Naive B cell (primary cell): ENCODE results near the gene RAX2. TPM values are rescaled to one million over a fixed set of nuclear protein-coding genes. Genes with fewer than 3 reads are reported as not detected.

Source experiments
- ATAC-seq, 2 donors: fragments of 150-1000 bp; cut with Tn5 transposase; 2 replicates each; pipeline ENCODE4 v1.10.0; 2021; ENCODE audit warnings: low read depth in 2 of 2, mild to moderate bottlenecking in 2 of 2, moderate library complexity in 2 of 2
- DNase-seq: peaks from one replicate; pipeline ENCODE4 v3.0.0; 2022
- H3K27ac Mint-ChIP-seq, 6 donors: one replicate each; pipeline ENCODE4 v1.8.0; 2020 to 2022; ENCODE audit warnings: mild to moderate bottlenecking in 6 of 6, mixed read lengths in 6 of 6, moderate library complexity in 5 of 6, inconsistent platforms in 2 of 6
- H3K27me3 Mint-ChIP-seq, 3 donors: one replicate each; pipeline ENCODE4 v1.8.0; 2021 to 2022; ENCODE audit warnings: mixed read lengths in 3 of 3, mild to moderate bottlenecking in 1 of 3
- H3K36me3 Mint-ChIP-seq, 2 donors: one replicate each; pipeline ENCODE4 v1.8.0; 2020 to 2022; ENCODE audit warnings: mixed read lengths in 2 of 2, inconsistent platforms in 1 of 2, mild to moderate bottlenecking in 1 of 2
- H3K4me1 Mint-ChIP-seq, 3 donors: one replicate each; pipeline ENCODE4 v1.8.0; 2020 to 2022; ENCODE audit warnings: mixed read lengths in 3 of 3, inconsistent platforms in 1 of 3, mild to moderate bottlenecking in 1 of 3, moderate library complexity in 1 of 3
- H3K4me3 Mint-ChIP-seq, 8 donors: one replicate each; pipeline ENCODE4 v1.8.0; 2020 to 2022; ENCODE audit warnings: mild to moderate bottlenecking in 8 of 8, mixed read lengths in 8 of 8, moderate library complexity in 8 of 8, inconsistent platforms in 2 of 8
- H3K9me3 Mint-ChIP-seq, 7 donors: one replicate each; pipeline ENCODE4 v1.8.0; 2020 to 2022; ENCODE audit warnings: mixed read lengths in 7 of 7, mild to moderate bottlenecking in 5 of 7, inconsistent platforms in 2 of 7, moderate library complexity in 1 of 7
- polyA plus RNA-seq, 6 donors: library from polyadenylated mRNA; unstranded; fragments of 300-500 nt; fragmentation: Illumina TruSeq; gene quantifications; one replicate each; pipeline ENCODE4 v1.2.3, GENCODE V29; 2021; ENCODE audit warnings: low read depth in 6 of 6

RAX2 gene
- polyA plus RNA-seq, 6 donors from 2014 or later = 0.20 TPM; not detected in 5

DNA sequence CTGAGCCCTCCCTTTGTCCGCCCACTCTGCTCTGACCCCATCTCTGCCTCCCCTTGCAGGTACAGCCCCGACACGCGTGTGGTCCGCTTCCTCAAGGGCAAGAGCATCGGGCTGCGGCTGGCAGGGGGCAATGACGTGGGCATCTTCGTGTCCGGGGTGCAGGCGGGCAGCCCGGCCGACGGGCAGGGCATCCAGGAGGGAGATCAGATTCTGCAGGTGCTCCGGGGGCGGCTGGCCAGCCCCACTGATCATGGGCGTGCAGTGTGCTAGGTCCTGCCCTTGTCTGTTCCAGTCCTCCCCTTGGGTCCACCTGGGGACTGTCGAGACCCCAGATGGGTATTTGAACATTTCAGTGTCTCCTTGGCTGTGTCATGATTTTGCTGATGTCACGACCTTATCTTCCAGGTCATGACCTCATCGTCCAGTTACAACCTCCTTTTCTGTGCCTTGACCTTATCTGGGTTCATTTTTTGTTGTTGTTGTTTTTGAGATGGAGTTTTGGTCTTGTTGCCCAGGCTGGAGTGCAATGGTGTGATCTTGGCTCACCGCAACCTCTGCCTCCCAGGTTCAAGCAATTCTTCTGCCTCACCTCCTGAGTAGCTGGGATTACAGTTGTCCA lies 35.8 kb downstream of the RAX2 start:
- peak overlapping the region in 1 of 8 donors; percentile 33 for H3K4me3 Mint-ChIP-seq
- peaks cover 0 to 28% (median 19%) of the 10 kb centered on the region in 3 donors for H3K27me3 Mint-ChIP-seq
- H3K36me3 Mint-ChIP-seq = peaks cover 0 to 7% of the 10 kb centered on the region in 2 donors
- peak overlapping the region in 1 of 6 donors; percentile 69 for H3K27ac Mint-ChIP-seq
- H3K9me3 Mint-ChIP-seq = peaks cover 0 to 2% (median 0%) of the 10 kb centered on the region in 7 donors
- peaks cover 0 to 7% (median 0%) of the 10 kb centered on the region in 3 donors for H3K4me1 Mint-ChIP-seq
- no peak for ATAC-seq
- no peak for DNase-seq

DNA sequence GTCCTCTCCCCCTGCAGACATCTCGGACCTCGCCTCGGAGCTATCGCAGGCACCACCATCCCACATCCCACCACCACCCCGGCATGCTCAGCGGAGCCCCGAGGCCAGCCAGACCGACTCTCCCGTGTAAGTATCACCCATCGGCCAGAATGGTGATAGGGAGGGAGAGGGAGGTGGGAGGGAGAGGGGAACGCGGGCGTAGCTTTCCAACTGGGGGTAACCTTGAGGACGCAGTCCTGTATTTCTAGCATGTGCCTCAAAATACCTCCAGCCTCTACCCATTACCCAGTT lies 37.8 kb downstream of the RAX2 start:
- H3K27me3 Mint-ChIP-seq = peaks cover 0 to 28% (median 19%) of the 10 kb centered on the region in 3 donors
- H3K36me3 Mint-ChIP-seq = peaks cover 0 to 7% of the 10 kb centered on the region in 2 donors
- peaks cover 0 to 2% (median 0%) of the 10 kb centered on the region in 7 donors for H3K9me3 Mint-ChIP-seq
- H3K27ac Mint-ChIP-seq = no peak overlapping the region
- H3K4me1 Mint-ChIP-seq = peaks cover 0 to 10% (median 0%) of the 10 kb centered on the region in 3 donors
- DNase-seq (no peak), ATAC-seq (no peak)
- H3K4me3 Mint-ChIP-seq = no peak overlapping the region

DNA sequence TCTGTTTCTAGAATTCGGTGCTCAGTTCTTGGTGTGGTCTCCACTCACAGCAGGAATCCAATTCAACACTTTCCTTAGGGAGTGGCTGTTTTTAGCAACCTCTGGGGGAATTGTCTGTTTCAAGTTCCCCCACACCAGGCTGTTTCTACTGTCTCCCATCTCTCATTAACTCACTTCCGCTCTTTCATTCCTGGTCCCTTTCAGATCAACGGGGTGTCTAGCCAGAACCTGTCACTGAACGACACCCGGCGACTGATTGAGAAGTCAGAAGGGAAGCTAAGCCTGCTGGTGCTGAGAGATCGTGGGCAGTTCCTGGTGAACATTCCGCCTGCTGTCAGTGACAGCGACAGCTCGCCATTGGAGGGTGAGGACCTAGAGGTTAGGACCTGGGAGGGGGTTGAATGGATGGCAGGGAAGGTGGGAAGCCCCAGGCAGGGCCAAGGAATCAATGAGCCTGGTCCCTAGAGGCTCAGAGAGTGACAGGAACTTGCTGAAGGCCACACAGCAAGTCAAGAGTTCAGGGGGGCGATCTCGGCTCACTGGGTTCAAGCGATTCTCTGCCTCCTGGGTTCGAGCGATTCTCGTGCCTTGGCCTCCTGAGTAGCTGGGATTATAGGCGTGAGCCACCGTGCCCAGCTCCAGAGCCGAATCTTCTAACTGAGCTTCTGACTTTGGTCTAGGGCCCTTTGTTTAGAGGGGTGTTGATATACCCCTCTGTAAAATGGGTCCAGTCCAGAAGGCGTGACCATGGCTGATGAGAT lies 38.3 kb downstream of the RAX2 start:
- no peak for DNase-seq
- H3K27ac Mint-ChIP-seq = peak overlapping the region in 2 of 6 donors; percentile 54 to 79
- peaks cover 0 to 7% of the 10 kb centered on the region in 2 donors for H3K36me3 Mint-ChIP-seq
- peaks cover 0 to 10% (median 0%) of the 10 kb centered on the region in 3 donors for H3K4me1 Mint-ChIP-seq
- peaks cover 0 to 3% (median 0%) of the 10 kb centered on the region in 7 donors for H3K9me3 Mint-ChIP-seq
- H3K27me3 Mint-ChIP-seq = peaks cover 0 to 24% (median 19%) of the 10 kb centered on the region in 3 donors
- ATAC-seq = no peak
- H3K4me3 Mint-ChIP-seq = no peak overlapping the region

DNA sequence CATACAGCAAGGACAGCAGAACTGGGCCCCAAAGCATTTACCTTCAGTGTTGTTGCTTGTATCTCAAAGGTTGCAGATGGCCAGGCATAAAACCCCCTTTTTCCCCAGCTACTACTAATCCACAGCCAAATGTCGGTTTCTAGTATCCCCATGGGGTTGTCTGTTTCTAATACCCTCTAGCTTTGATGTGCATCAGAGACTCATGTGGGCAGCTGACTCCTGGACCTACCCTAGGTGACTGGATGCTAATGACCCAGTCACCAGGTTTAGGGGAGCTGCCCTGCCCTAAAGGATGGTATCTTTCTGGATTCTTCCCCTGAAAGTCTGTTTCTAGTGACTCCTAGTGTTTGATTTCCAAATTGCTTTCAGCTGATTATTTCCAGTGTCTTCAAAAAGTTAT lies 39.9 kb downstream of the RAX2 start:
- no peak overlapping the region for H3K4me3 Mint-ChIP-seq
- H3K4me1 Mint-ChIP-seq = peaks cover 0 to 7% (median 0%) of the 10 kb centered on the region in 3 donors
- ATAC-seq (no peak), DNase-seq (no peak)
- H3K27ac Mint-ChIP-seq = no peak overlapping the region
- H3K27me3 Mint-ChIP-seq = peaks cover 0 to 9% (median 8%) of the 10 kb centered on the region in 3 donors
- peaks cover 0 to 2% (median 0%) of the 10 kb centered on the region in 7 donors for H3K9me3 Mint-ChIP-seq
- H3K36me3 Mint-ChIP-seq = peaks cover 0 to under 1% of the 10 kb centered on the region in 2 donors

DNA sequence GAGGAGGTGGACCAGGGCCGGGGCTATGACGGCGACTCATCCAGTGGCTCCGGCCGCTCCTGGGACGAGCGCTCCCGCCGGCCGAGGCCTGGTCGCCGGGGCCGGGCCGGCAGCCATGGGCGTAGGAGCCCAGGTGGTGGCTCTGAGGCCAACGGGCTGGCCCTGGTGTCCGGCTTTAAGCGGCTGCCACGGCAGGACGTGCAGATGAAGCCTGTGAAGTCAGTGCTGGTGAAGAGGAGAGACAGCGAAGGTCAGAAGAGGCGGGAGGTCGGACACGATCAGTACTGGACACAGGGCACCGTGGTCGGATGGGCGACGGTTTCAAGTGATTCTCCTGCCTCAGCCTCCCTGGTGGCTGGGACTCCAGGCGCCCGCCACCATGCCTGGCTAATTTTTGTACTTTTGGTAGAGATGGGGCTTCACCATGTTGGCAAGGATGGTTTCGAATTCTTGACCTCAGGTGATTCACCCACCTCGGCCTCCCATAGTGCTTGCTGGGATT lies 41.5 kb downstream of the RAX2 start:
- H3K27ac Mint-ChIP-seq = peak overlapping the region in 2 of 6 donors; percentile 20 to 67
- H3K9me3 Mint-ChIP-seq = peaks cover 0 to 2% (median 0%) of the 10 kb centered on the region in 7 donors
- H3K4me1 Mint-ChIP-seq = peaks cover 0 to 7% (median 0%) of the 10 kb centered on the region in 3 donors
- no peaks in the 10 kb centered on the region for H3K36me3 Mint-ChIP-seq
- DNase-seq (no peak), ATAC-seq (no peak)
- H3K27me3 Mint-ChIP-seq = peaks cover 0 to 1% (median 0%) of the 10 kb centered on the region in 3 donors
- no peak overlapping the region for H3K4me3 Mint-ChIP-seq

DNA sequence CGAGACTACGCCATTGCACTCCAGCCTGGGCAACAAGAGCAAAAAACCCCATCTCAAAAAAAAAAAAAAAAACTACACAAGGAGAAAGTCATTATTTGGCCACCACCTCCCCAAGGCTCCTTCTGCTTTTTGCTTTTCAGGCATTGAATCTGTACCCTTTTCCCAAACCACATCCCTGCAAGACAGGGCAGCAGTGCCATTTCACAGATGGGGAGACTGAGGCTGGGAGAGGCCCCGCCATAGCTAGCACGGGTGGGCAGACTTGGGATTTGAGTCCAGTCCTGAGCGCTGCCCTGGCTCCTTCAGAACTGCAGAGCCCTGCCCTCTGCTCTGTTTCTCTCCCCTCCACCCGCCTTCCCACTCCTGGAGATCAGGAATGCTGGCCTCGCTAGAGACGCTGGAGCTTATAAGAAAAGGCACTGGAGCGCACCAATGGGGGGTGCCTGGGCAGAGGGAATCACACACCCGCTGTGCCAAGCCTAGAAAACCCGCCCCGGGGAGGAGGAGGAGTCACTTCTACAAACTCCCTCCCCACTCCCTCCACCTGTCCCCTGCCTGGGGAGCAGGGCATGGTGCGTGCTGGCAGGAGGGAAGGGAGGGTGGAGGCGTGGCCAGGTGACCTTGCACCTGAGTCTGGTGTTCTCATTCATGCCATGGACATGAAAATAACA lies 46.3 kb downstream of the RAX2 start:
- H3K9me3 Mint-ChIP-seq = peaks cover 0 to 2% (median 0%) of the 10 kb centered on the region in 7 donors
- H3K4me1 Mint-ChIP-seq = peaks cover 8 to 11% (median 8%) of the 10 kb centered on the region in 3 donors
- H3K36me3 Mint-ChIP-seq = no peaks in the 10 kb centered on the region
- peaks cover 0 to 14% (median 4%) of the 10 kb centered on the region in 3 donors for H3K27me3 Mint-ChIP-seq
- DNase-seq (no peak), ATAC-seq (no peak)
- no peak overlapping the region for H3K27ac Mint-ChIP-seq
- no peak overlapping the region for H3K4me3 Mint-ChIP-seq

DNA sequence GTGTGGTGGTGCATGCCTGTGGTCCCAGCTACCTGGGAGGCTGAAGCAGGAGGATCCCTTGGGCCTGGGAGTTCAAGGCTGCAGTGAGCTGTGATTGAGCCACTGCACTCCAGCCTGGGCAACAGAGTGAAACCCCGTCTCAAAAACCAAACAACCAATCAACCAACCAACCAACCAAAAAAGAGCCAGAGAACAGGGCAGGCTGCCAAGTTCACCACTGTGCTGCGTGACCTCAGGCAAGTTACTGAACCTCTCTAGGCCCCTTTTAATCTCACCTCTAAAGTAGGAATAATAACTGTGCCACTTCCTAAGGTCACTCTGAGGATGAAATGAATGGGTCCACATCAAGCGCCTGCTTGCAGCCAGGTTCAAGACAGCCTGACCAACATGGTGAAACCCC lies 46.9 kb downstream of the RAX2 start:
- Mint-ChIP-seq H3K27me3 (peaks cover 0 to 21% (median 4%) of the 10 kb centered on the region in 3 donors), H3K4me3 (no peak overlapping the region), H3K36me3 (no peaks in the 10 kb centered on the region), H3K4me1 (peaks cover 8 to 11% (median 11%) of the 10 kb centered on the region in 3 donors), H3K27ac (peak overlapping the region in 1 of 6 donors; percentile 24), H3K9me3 (peaks cover 0 to 2% (median 0%) of the 10 kb centered on the region in 7 donors)
- DNase-seq (no peak), ATAC-seq (no peak)

DNA sequence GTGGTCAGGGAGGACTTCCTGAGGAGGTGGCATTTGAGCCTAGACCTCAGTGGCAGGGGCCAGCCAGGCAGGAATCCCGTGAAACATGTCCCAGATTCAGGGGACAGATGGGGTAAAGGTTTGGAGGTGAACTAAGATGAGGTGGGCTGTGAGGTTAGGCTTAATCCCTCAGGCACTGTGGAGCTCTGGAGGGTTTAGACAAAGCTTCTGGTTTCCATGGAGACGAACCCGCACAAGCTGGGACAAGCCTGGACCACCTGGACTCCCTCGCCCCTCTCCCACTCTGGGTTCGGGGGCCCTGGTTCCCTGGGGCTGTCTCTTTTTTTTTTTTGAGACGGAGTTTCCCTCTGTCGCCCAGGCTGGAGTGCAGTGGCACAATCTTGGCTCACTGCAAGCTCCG lies 48.1 kb downstream of the RAX2 start:
- peak overlapping the region in 1 of 6 donors; percentile 28 for H3K27ac Mint-ChIP-seq
- no peak overlapping the region for H3K4me3 Mint-ChIP-seq
- DNase-seq = no peak
- peaks cover 0 to 2% (median 0%) of the 10 kb centered on the region in 7 donors for H3K9me3 Mint-ChIP-seq
- ATAC-seq = no peak
- H3K27me3 Mint-ChIP-seq = peaks cover 0 to 29% (median 8%) of the 10 kb centered on the region in 3 donors
- peaks cover 8 to 16% (median 11%) of the 10 kb centered on the region in 3 donors for H3K4me1 Mint-ChIP-seq
- no peaks in the 10 kb centered on the region for H3K36me3 Mint-ChIP-seq

DNA sequence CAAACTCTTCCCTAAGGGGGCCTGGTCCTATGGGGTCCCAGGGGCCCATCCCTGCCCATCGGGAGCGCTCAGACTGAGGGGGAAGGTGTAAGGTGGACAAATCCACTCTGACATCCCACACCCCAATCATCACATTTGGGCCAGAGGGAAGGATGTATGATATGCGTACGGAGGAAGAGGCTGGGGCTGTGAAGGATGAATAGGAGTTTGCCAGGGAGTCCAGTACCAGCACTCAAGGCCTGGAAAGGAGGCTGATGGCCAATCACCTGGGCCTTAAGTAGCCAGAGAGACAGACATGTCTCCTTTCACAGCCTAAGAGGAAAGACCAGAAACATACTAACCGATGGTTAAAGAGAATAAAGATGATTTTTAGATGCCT lies 48.9 kb downstream of the RAX2 start:
- Mint-ChIP-seq H3K27ac (peak overlapping the region in 1 of 6 donors; percentile 88), H3K27me3 (peaks cover 0 to 29% (median 9%) of the 10 kb centered on the region in 3 donors), H3K36me3 (no peaks in the 10 kb centered on the region), H3K4me1 (peaks cover 8 to 17% (median 11%) of the 10 kb centered on the region in 3 donors), H3K4me3 (no peak overlapping the region), H3K9me3 (peaks cover 0 to 2% (median 0%) of the 10 kb centered on the region in 7 donors)
- DNase-seq = no peak
- no peak for ATAC-seq

DNA sequence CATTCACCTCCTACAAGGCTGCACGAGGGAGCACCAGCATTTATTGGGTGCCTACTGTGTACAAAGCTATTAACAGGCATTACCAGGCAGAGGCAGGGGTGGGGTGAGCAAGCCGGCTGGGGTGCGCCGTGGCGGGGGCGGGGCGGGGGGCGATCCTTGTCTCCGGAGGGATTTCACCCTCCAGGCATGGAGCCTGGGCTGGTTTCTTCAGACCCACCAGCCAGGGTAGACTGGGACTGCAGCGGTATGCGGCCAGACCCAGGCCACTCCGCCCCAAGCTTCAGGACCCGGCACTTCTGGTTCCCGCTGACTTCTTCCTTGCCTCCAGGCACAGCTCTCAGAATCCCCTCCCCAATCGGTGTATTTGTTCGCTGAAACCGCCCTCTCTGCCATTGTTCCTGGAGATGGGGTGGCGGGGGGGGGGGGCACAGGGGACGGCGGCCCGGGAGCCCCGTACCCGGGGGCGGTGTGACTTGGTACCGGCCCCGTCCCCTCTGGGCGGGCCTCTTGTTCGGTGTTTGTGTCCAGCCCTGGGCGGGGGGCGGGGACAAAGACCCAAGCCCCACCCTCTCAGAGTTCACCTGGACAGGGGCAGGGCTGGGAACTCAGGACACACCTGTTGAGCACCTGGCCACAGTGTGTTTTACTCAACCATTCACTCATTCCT lies 49.5 kb downstream of the RAX2 start:
- H3K27ac Mint-ChIP-seq = no peak overlapping the region
- peaks cover 0 to 2% (median 0%) of the 10 kb centered on the region in 7 donors for H3K9me3 Mint-ChIP-seq
- no peaks in the 10 kb centered on the region for H3K36me3 Mint-ChIP-seq
- ATAC-seq = no peak
- peak overlapping the region in 6 of 8 donors; percentile 61 to 83 (median 70) for H3K4me3 Mint-ChIP-seq
- DNase-seq = no peak
- peaks cover 8 to 17% (median 11%) of the 10 kb centered on the region in 3 donors for H3K4me1 Mint-ChIP-seq
- H3K27me3 Mint-ChIP-seq = peaks cover 0 to 29% (median 9%) of the 10 kb centered on the region in 3 donors

DNA sequence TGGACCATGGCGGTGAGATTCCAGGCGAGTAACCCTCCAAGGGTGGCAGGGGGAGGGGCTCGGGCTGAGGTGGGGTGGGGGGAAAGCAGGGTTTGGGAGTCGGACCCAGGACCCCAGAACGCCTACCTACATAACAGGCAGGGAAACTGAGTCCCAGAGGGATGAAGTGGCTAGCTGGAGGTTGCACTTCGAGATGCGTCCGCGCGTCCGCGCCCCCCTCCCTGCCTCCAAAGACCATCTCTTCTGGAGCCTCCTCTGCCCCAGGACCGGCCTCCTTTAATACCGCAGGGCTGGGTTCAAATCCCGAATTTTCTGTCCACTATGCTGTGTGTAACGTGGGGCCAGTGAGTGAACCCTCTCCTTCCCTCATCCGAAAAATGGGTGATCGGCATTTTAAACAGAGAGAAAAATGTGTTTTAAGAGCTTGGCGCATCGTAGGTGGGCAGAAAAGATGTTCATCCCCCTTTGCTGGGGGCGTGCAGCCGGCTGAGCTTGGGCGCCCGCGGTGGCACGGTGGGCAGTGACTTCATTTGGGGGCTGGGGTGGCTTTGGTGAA lies 50.1 kb downstream of the RAX2 start:
- Mint-ChIP-seq H3K27ac (no peak overlapping the region), H3K27me3 (peaks cover 0 to 29% (median 9%) of the 10 kb centered on the region in 3 donors), H3K9me3 (peaks cover 0 to 2% (median 0%) of the 10 kb centered on the region in 7 donors), H3K36me3 (no peaks in the 10 kb centered on the region), H3K4me3 (peak overlapping the region in 7 of 8 donors; percentile 61 to 83 (median 70)), H3K4me1 (peaks cover 8 to 17% (median 11%) of the 10 kb centered on the region in 3 donors)
- ATAC-seq (no peak), DNase-seq (no peak)

DNA sequence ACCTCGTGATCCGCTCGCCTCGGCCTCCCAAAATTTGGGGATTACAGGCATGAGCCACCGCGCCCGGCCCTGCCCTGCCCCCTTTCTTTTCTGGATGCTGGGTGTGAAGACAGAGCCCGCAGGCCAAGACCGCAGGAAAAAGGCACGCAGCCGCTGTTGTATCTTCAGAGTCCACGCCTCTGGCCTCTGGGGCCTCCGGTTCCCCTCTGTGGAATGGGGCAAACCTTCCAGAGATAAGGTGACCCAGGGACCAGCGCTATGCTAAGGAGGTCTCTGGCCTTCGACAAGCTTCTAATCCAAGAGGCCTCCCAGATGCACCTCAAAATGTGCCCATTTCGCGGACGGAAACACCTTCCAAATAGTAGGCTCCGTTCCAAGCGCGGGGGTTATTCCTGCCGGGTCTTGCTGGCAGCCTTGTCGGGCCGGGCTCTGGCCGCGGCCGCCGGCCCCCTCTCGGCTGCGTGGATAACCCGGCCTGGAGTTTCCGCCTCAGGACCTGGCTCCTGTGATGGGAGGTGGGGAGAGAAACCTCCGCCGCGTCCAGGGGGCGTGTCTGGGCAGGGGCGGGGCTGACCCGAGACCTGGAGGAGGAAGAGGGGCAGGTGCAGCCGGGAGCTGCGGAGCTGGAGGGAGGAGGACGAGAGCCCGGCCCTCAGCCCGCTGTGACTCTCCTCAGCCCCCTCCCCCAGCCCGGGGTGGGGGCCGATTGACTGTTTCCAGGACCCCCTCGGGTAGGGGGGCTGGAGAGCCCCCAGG lies 50.7 kb downstream of the RAX2 start:
- ATAC-seq = peak; percentile 85 to 92
- DNase-seq = peak; percentile 76
- Mint-ChIP-seq H3K4me1 (peaks cover 8 to 17% (median 11%) of the 10 kb centered on the region in 3 donors), H3K27ac (no peak overlapping the region), H3K9me3 (peaks cover 0 to 2% (median 0%) of the 10 kb centered on the region in 7 donors), H3K27me3 (peaks cover 0 to 29% (median 9%) of the 10 kb centered on the region in 3 donors), H3K4me3 (peak overlapping the region; percentile 43 to 86 (median 75)), H3K36me3 (no peaks in the 10 kb centered on the region)
